H9 (cell line): ENCODE measurements around the gene SLC24A3. TPM values are rescaled to one million over a fixed set of nuclear protein-coding genes. Genes with fewer than 3 reads are reported as not detected.

Experiments used
- DNase-seq: peaks from one replicate; pipeline ENCODE4 v3.0.0-alpha.2; 2017
- H2AFZ ChIP-seq: one replicate; pipeline ENCODE4 v1.6.1; 2013; ENCODE audit warnings: mild to moderate bottlenecking, low read length, control low read depth, moderate library complexity
- H2AK5ac ChIP-seq: 2 replicates; pipeline ENCODE4 v1.6.1; 2013; ENCODE audit warnings: low read length, control low read depth, mixed read lengths; ENCODE audit not compliant: insufficient read length
- H2BK120ac ChIP-seq: one replicate; pipeline ENCODE4 v1.6.1; 2013; ENCODE audit warnings: low read depth, mild to moderate bottlenecking, low read length, control low read depth, inconsistent platforms; ENCODE audit not compliant: poor library complexity, severe bottlenecking
- H2BK12ac ChIP-seq: 2 replicates; pipeline ENCODE4 v1.6.1; 2013; ENCODE audit warnings: low read length, control low read depth, mixed read lengths, low read depth; ENCODE audit not compliant: insufficient read length
- H2BK15ac ChIP-seq: 2 replicates; pipeline ENCODE4 v1.6.1; 2013; ENCODE audit warnings: low read depth, low read length, control low read depth
- H2BK20ac ChIP-seq: one replicate; pipeline ENCODE4 v1.6.1; 2013; ENCODE audit warnings: low read depth, mild to moderate bottlenecking, low read length, control low read depth, inconsistent platforms; ENCODE audit not compliant: poor library complexity, severe bottlenecking
- H2BK5ac ChIP-seq: 2 replicates; pipeline ENCODE4 v1.6.1; 2013; ENCODE audit warnings: low read length, control low read depth, mixed read lengths; ENCODE audit not compliant: insufficient read length
- H3K14ac ChIP-seq: 2 replicates; pipeline ENCODE4 v1.6.1; 2013; ENCODE audit warnings: low read length, control low read depth; ENCODE audit not compliant: insufficient read depth
- H3K18ac ChIP-seq: 2 replicates; pipeline ENCODE4 v1.6.1; 2013; ENCODE audit warnings: low read depth, mild to moderate bottlenecking, mixed read lengths, low read length, control low read depth; ENCODE audit not compliant: insufficient read length
- H3K23ac ChIP-seq: 2 replicates; pipeline ENCODE4 v1.6.1; 2013; ENCODE audit warnings: low read length, control low read depth, mixed read lengths, low read depth; ENCODE audit not compliant: insufficient read length
- H3K23me2 ChIP-seq: 2 replicates; pipeline ENCODE4 v1.6.1; 2013; ENCODE audit warnings: low read depth, mild to moderate bottlenecking, mixed read lengths, low read length, control low read depth; ENCODE audit not compliant: insufficient read length, poor library complexity, severe bottlenecking
- H3K27ac ChIP-seq: 2 replicates; pipeline ENCODE4 v1.5.1; 2013; ENCODE audit warnings: low read length, control low read depth, mixed read lengths, low read depth; ENCODE audit not compliant: insufficient read length
- H3K27me3 ChIP-seq: 2 replicates; pipeline ENCODE4 v1.6.1; 2013; ENCODE audit warnings: low read length, control low read depth, inconsistent platforms; ENCODE audit not compliant: insufficient read depth
- H3K4ac ChIP-seq: 2 replicates; pipeline ENCODE4 v1.6.1; 2013; ENCODE audit warnings: low read depth, mild to moderate bottlenecking, control low read depth, inconsistent platforms, low read length, moderate library complexity
- H3K4me1 ChIP-seq: 2 replicates; pipeline ENCODE4 v1.6.1; 2013; ENCODE audit warnings: low read length, control low read depth, inconsistent platforms; ENCODE audit not compliant: insufficient read depth
- H3K4me2 ChIP-seq: 2 replicates; pipeline ENCODE4 v1.6.1; 2013; ENCODE audit warnings: low read length, control low read depth, mixed read lengths; ENCODE audit not compliant: insufficient read length, insufficient read depth
- H3K56ac ChIP-seq: 2 replicates; pipeline ENCODE4 v1.6.1; 2013; ENCODE audit warnings: low read depth, mild to moderate bottlenecking, mixed read lengths, low read length, control low read depth; ENCODE audit not compliant: insufficient read length
- H3K79me1 ChIP-seq: 2 replicates; pipeline ENCODE4 v1.6.1; 2013; ENCODE audit warnings: low read depth, mild to moderate bottlenecking, moderate library complexity, low read length, control low read depth, inconsistent platforms; ENCODE audit not compliant: insufficient read depth, poor library complexity, severe bottlenecking
- H3K79me2 ChIP-seq: 2 replicates; pipeline ENCODE4 v1.6.1; 2013; ENCODE audit warnings: low read length, control low read depth, inconsistent platforms; ENCODE audit not compliant: insufficient read depth
- H3K9ac ChIP-seq: 2 replicates; pipeline ENCODE4 v1.6.1; 2013; ENCODE audit warnings: low read length, control low read depth, mixed read lengths; ENCODE audit not compliant: insufficient read length; ENCODE audit errors: extremely low read depth
- H3K9me3 ChIP-seq: one replicate; pipeline ENCODE4 v1.6.1; 2013; ENCODE audit warnings: low read depth, low read length, inconsistent platforms; ENCODE audit not compliant: control insufficient read depth
- H3T11ph ChIP-seq: one replicate; pipeline ENCODE4 v1.6.1; 2013; ENCODE audit warnings: mild to moderate bottlenecking, low read length, control low read depth, inconsistent platforms
- H4K20me1 ChIP-seq: one replicate; pipeline ENCODE4 v1.6.1; 2013; ENCODE audit not compliant: control insufficient read depth, insufficient read length, insufficient read depth
- H4K5ac ChIP-seq: 2 replicates; pipeline ENCODE4 v1.6.1; 2013; ENCODE audit warnings: low read depth, mild to moderate bottlenecking, mixed read lengths, low read length, control low read depth; ENCODE audit not compliant: insufficient read length
- H4K8ac ChIP-seq: replicated peaks from 2 replicates; pipeline ENCODE4 v1.6.1; 2013; ENCODE audit warnings: low read length, control low read depth, mixed read lengths, low read depth; ENCODE audit not compliant: insufficient read length
- H4K91ac ChIP-seq: 2 replicates; pipeline ENCODE4 v1.6.1; 2013; ENCODE audit warnings: low read depth, mild to moderate bottlenecking, moderate library complexity, mixed read lengths, low read length, control low read depth; ENCODE audit not compliant: insufficient read length
- H3K27ac Mint-ChIP-seq, 3 experiments: 2 replicates in 2 of 3; 3 replicates in 1 of 3; pipeline ENCODE4 v1.8.0; 2020 to 2021; ENCODE audit warnings: mixed read lengths in 3 of 3, mild to moderate bottlenecking in 1 of 3, moderate library complexity in 1 of 3
- H3K27me3 Mint-ChIP-seq: 2 replicates; pipeline ENCODE4 v1.8.0; 2021; ENCODE audit warnings: low read depth, mild to moderate bottlenecking, moderate library complexity, mixed read lengths
- H3K36me3 Mint-ChIP-seq, 3 experiments: 2 replicates in 2 of 3; 3 replicates in 1 of 3; pipeline ENCODE4 v1.8.0; 2020 to 2021; ENCODE audit warnings: low read depth in 3 of 3, mixed read lengths in 3 of 3; ENCODE audit not compliant: insufficient read depth in 1 of 3
- H3K4me1 Mint-ChIP-seq, 2 experiments: 2 replicates each; pipeline ENCODE4 v1.8.0; 2020; ENCODE audit warnings: mixed read lengths in 2 of 2
- H3K4me3 Mint-ChIP-seq, 2 experiments: 2 replicates in 1 of 2; 3 replicates in 1 of 2; pipeline ENCODE4 v1.8.0; 2020 to 2021; ENCODE audit warnings: mild to moderate bottlenecking in 2 of 2, mixed read lengths in 2 of 2, moderate library complexity in 1 of 2
- H3K9me3 Mint-ChIP-seq, 2 experiments: 2 replicates in 1 of 2; 3 replicates in 1 of 2; pipeline ENCODE4 v1.8.0; 2020; ENCODE audit warnings: mild to moderate bottlenecking in 2 of 2, mixed read lengths in 2 of 2, moderate library complexity in 1 of 2
- CTCF ChIP-seq: fragments of 200-600 bp; sonication (generic); conservative IDR thresholded peaks from 3 replicates; pipeline ENCODE4 v1.8.0; 2021; ENCODE audit warnings: antibody characterized with exemption, mild to moderate bottlenecking
- WGBS: extraction: QIAGEN DNeasy Blood & Tissue Kit; methylation state at CpG from one replicate; pipeline ENCODE4 v1.1.7; 2013; ENCODE audit warnings: missing lambda C conversion rate, low lambda C conversion rate, mixed read lengths; ENCODE audit not compliant: insufficient read length; ENCODE audit errors: extremely low coverage; 5-methylcytosine and 5-hydroxymethylcytosine counted together
- total RNA-seq: library from RNA; stranded (reverse); gene quantifications from 2 replicates; pipeline ENCODE4 v1.2.1, GENCODE V29; 2021

The SLC24A3 gene
- total RNA-seq, 1 experiment from 2014 or later, result 0.83 TPM

GRCh38 chr20:19626896-19627295 is 414.5 kb downstream of the SLC24A3 start:
- Mint-ChIP-seq H3K4me1 (peaks cover 3 to 5% of the 10 kb centered on the region in 2 experiments; a peak in 3 of 4 replicates), H3K27me3 (peaks cover 2% of the 10 kb centered on the region; the same call in 1 of the 2 replicates), H3K4me3 (no peak overlapping the region), H3K9me3 (peaks cover 9 to 14% of the 10 kb centered on the region in 2 experiments; a peak in 4 of 5 replicates), H3K27ac (no peak overlapping the region), H3K36me3 (peaks cover 0 to 29% (median 20%) of the 10 kb centered on the region in 3 experiments; a peak in 5 of 7 replicates)
- Histone ChIP-seq H4K20me1 (no peaks in the 10 kb centered on the region), H3K23ac (no peak overlapping the region), H3K27me3 (no peaks in the 10 kb centered on the region), H3K9me3 (no peaks in the 10 kb centered on the region), H2BK5ac (no peak overlapping the region), H3K4me2 (no peak overlapping the region), H3K27ac (no peak overlapping the region), H4K5ac (no peak overlapping the region), H2AK5ac (no peak overlapping the region), H3K79me1 (no peaks in the 10 kb centered on the region), H3K23me2 (no peaks in the 10 kb centered on the region), H3K4ac (no peak overlapping the region), H4K91ac (no peak overlapping the region), H3T11ph (no peak overlapping the region), H3K14ac (no peak overlapping the region), H2AFZ (no peak overlapping the region), H2BK120ac (no peak overlapping the region), H2BK12ac (no peak overlapping the region), H3K56ac (no peak overlapping the region), H4K8ac (no peak overlapping the region), H3K4me1 (no peaks in the 10 kb centered on the region), H3K79me2 (no peaks in the 10 kb centered on the region), H2BK20ac (no peak overlapping the region), H3K18ac (no peak overlapping the region), H3K9ac (no peak overlapping the region), H2BK15ac (no peak overlapping the region)
- no CpG with 5 or more reads among the region's 5 CpGs for WGBS
- TF ChIP-seq CTCF, result no peak
- DNase-seq, result no peak
